GM23338 (cell line): ENCODE measurements around the gene ADORA3.

Experiments used
- CREB1 ChIP-seq: fragments of 250-450 bp; sonication (Bioruptor Pico); IDR thresholded peaks from 2 replicates; pipeline ENCODE4 v1.5.0; 2020; ENCODE audit warnings: low read depth, mild to moderate bottlenecking, moderate library complexity
- EZH2 ChIP-seq: fragments of 200-600 bp; sonication (generic); IDR thresholded peaks from one replicate; pipeline ENCODE4 v1.8.0; 2017; ENCODE audit warnings: antibody characterized with exemption, mild to moderate bottlenecking, low read depth; ENCODE audit not compliant: unreplicated experiment
- EZH2phosphoT487 ChIP-seq: fragments of 200-600 bp; sonication (generic); IDR thresholded peaks from one replicate; pipeline ENCODE4 v1.8.1; 2018; ENCODE audit warnings: antibody characterized with exemption; ENCODE audit not compliant: unreplicated experiment
- JUNB ChIP-seq: IDR thresholded peaks from one replicate; pipeline ENCODE4 v1.6.1; 2016; ENCODE audit warnings: antibody characterized with exemption; ENCODE audit not compliant: unreplicated experiment
- POLR2AphosphoS5 ChIP-seq: IDR thresholded peaks from 2 replicates; pipeline ENCODE4 v1.6.1; 2016; ENCODE audit warnings: antibody characterized with exemption, low read depth
- ZNF114 ChIP-seq: fragments of 250-450 bp; sonication (Bioruptor Pico); IDR thresholded peaks from 2 replicates; pipeline ENCODE4 v1.5.0; 2020; ENCODE audit warnings: mild to moderate bottlenecking, moderate library complexity
- ZNF331 ChIP-seq: fragments of 250-450 bp; sonication (Bioruptor Pico); IDR thresholded peaks from 2 replicates; pipeline ENCODE4 v1.5.0; 2020; ENCODE audit warnings: low read depth, mild to moderate bottlenecking, moderate library complexity
- TF ChIP-seq, protein P1 (sequence below), 2 experiments: fragments of 200-600 bp in 1 of 2; sonication (generic) in 1 of 2; conservative IDR thresholded peaks; 2 replicates each; pipeline versions ENCODE4 v1.5.1 to v1.6.1; 2016 to 2017; ENCODE audit warnings: antibody characterized with exemption in 2 of 2, low read depth in 2 of 2, mild to moderate bottlenecking in 2 of 2, moderate library complexity in 1 of 2
- TF ChIP-seq, protein P2 (sequence below): IDR thresholded peaks from one replicate; pipeline ENCODE4 v1.6.1; 2018; ENCODE audit warnings: antibody characterized with exemption; ENCODE audit not compliant: unreplicated experiment
- TF ChIP-seq, protein P3 (sequence below): IDR thresholded peaks from 2 replicates; pipeline ENCODE4 v1.6.1; 2016; ENCODE audit warnings: antibody characterized with exemption
- TF ChIP-seq, protein P4 (sequence below): fragments of 250-450 bp; sonication (Bioruptor Pico); IDR thresholded peaks from 2 replicates; pipeline ENCODE4 v1.5.0; 2020; ENCODE audit warnings: mild to moderate bottlenecking, moderate library complexity

DNA sequence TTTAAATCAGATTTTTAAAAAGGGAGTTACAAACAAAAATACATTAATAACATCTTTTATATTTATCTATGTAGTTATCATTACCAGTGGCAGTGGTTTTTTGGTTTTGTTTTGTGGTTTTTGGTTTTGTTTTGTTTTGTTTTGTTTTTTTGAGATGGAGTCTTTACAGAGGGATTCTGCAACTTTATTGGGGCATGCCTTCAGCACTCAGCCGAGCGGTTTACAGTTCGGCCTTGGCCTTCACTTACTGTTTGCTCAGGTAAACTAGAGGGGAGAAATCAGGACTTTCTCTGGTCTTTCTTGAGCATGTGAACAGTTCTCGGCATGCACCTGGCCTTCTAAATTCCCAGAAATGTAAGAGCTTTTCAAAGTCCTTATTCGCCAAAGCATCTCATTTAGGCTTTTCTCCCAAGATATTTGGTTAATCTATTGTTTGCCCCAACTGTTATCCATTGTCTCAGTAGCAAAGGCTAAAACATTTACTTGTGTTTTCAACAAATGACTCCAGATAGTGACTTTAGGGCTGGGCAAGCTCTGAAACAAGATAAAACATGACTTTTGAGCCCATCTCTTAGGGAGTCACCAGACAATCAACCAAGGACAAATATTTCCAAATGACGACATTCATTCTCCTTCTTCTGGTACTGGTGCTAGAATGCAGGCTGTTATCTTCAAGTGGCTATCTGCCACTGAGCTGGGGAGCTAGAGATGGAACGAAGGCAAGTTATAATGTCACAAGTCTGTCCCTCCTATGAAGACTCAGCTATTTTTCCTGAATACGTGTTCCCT, 48.4 kb upstream of the ADORA3 start:
- TF ChIP-seq, protein P1, sequence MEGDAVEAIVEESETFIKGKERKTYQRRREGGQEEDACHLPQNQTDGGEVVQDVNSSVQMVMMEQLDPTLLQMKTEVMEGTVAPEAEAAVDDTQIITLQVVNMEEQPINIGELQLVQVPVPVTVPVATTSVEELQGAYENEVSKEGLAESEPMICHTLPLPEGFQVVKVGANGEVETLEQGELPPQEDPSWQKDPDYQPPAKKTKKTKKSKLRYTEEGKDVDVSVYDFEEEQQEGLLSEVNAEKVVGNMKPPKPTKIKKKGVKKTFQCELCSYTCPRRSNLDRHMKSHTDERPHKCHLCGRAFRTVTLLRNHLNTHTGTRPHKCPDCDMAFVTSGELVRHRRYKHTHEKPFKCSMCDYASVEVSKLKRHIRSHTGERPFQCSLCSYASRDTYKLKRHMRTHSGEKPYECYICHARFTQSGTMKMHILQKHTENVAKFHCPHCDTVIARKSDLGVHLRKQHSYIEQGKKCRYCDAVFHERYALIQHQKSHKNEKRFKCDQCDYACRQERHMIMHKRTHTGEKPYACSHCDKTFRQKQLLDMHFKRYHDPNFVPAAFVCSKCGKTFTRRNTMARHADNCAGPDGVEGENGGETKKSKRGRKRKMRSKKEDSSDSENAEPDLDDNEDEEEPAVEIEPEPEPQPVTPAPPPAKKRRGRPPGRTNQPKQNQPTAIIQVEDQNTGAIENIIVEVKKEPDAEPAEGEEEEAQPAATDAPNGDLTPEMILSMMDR (conservative IDR thresholded peaks at IDR 0.05; ENCODE audit: low read depth in 2 of 2), result no peak
- TF ChIP-seq CREB1 (CRISPR knock-in tag), result no peak
- no peak for TF ChIP-seq EZH2
- TF ChIP-seq, protein P2, sequence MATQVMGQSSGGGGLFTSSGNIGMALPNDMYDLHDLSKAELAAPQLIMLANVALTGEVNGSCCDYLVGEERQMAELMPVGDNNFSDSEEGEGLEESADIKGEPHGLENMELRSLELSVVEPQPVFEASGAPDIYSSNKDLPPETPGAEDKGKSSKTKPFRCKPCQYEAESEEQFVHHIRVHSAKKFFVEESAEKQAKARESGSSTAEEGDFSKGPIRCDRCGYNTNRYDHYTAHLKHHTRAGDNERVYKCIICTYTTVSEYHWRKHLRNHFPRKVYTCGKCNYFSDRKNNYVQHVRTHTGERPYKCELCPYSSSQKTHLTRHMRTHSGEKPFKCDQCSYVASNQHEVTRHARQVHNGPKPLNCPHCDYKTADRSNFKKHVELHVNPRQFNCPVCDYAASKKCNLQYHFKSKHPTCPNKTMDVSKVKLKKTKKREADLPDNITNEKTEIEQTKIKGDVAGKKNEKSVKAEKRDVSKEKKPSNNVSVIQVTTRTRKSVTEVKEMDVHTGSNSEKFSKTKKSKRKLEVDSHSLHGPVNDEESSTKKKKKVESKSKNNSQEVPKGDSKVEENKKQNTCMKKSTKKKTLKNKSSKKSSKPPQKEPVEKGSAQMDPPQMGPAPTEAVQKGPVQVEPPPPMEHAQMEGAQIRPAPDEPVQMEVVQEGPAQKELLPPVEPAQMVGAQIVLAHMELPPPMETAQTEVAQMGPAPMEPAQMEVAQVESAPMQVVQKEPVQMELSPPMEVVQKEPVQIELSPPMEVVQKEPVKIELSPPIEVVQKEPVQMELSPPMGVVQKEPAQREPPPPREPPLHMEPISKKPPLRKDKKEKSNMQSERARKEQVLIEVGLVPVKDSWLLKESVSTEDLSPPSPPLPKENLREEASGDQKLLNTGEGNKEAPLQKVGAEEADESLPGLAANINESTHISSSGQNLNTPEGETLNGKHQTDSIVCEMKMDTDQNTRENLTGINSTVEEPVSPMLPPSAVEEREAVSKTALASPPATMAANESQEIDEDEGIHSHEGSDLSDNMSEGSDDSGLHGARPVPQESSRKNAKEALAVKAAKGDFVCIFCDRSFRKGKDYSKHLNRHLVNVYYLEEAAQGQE, result no peak
- no peak for TF ChIP-seq ZNF331 (CRISPR knock-in tag)
- TF ChIP-seq POLR2AphosphoS5, result no peak
- TF ChIP-seq EZH2phosphoT487, result no peak
- no peak for TF ChIP-seq JUNB
- TF ChIP-seq ZNF114 (CRISPR knock-in tag), result no peak
- TF ChIP-seq, protein P3, sequence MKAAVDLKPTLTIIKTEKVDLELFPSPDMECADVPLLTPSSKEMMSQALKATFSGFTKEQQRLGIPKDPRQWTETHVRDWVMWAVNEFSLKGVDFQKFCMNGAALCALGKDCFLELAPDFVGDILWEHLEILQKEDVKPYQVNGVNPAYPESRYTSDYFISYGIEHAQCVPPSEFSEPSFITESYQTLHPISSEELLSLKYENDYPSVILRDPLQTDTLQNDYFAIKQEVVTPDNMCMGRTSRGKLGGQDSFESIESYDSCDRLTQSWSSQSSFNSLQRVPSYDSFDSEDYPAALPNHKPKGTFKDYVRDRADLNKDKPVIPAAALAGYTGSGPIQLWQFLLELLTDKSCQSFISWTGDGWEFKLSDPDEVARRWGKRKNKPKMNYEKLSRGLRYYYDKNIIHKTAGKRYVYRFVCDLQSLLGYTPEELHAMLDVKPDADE, result no peak
- TF ChIP-seq, protein P4, sequence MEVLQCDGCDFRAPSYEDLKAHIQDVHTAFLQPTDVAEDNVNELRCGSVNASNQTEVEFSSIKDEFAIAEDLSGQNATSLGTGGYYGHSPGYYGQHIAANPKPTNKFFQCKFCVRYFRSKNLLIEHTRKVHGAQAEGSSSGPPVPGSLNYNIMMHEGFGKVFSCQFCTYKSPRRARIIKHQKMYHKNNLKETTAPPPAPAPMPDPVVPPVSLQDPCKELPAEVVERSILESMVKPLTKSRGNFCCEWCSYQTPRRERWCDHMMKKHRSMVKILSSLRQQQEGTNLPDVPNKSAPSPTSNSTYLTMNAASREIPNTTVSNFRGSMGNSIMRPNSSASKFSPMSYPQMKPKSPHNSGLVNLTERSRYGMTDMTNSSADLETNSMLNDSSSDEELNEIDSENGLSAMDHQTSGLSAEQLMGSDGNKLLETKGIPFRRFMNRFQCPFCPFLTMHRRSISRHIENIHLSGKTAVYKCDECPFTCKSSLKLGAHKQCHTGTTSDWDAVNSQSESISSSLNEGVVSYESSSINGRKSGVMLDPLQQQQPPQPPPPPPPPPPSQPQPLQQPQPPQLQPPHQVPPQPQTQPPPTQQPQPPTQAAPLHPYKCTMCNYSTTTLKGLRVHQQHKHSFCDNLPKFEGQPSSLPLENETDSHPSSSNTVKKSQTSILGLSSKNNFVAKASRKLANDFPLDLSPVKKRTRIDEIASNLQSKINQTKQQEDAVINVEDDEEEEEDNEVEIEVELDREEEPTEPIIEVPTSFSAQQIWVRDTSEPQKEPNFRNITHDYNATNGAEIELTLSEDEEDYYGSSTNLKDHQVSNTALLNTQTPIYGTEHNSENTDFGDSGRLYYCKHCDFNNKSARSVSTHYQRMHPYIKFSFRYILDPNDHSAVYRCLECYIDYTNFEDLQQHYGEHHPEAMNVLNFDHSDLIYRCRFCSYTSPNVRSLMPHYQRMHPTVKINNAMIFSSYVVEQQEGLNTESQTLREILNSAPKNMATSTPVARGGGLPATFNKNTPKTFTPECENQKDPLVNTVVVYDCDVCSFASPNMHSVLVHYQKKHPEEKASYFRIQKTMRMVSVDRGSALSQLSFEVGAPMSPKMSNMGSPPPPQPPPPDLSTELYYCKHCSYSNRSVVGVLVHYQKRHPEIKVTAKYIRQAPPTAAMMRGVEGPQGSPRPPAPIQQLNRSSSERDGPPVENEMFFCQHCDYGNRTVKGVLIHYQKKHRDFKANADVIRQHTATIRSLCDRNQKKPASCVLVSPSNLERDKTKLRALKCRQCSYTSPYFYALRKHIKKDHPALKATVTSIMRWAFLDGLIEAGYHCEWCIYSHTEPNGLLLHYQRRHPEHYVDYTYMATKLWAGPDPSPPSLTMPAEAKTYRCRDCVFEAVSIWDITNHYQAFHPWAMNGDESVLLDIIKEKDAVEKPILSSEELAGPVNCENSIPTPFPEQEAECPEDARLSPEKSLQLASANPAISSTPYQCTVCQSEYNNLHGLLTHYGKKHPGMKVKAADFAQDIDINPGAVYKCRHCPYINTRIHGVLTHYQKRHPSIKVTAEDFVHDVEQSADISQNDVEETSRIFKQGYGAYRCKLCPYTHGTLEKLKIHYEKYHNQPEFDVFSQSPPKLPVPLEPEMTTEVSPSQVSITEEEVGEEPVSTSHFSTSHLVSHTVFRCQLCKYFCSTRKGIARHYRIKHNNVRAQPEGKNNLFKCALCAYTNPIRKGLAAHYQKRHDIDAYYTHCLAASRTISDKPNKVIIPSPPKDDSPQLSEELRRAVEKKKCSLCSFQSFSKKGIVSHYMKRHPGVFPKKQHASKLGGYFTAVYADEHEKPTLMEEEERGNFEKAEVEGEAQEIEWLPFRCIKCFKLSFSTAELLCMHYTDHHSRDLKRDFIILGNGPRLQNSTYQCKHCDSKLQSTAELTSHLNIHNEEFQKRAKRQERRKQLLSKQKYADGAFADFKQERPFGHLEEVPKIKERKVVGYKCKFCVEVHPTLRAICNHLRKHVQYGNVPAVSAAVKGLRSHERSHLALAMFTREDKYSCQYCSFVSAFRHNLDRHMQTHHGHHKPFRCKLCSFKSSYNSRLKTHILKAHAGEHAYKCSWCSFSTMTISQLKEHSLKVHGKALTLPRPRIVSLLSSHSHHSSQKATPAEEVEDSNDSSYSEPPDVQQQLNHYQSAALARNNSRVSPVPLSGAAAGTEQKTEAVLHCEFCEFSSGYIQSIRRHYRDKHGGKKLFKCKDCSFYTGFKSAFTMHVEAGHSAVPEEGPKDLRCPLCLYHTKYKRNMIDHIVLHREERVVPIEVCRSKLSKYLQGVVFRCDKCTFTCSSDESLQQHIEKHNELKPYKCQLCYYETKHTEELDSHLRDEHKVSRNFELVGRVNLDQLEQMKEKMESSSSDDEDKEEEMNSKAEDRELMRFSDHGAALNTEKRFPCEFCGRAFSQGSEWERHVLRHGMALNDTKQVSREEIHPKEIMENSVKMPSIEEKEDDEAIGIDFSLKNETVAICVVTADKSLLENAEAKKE (CRISPR knock-in tag), result no peak
